Measurements from ENCODE around the gene SASH1.
"Not testable (repeated sequence)": the region's sequence is repeated elsewhere in the genome, so short reads cannot be mapped to it uniquely, and the experiment has no call there.

Gene SASH1

DNA sequence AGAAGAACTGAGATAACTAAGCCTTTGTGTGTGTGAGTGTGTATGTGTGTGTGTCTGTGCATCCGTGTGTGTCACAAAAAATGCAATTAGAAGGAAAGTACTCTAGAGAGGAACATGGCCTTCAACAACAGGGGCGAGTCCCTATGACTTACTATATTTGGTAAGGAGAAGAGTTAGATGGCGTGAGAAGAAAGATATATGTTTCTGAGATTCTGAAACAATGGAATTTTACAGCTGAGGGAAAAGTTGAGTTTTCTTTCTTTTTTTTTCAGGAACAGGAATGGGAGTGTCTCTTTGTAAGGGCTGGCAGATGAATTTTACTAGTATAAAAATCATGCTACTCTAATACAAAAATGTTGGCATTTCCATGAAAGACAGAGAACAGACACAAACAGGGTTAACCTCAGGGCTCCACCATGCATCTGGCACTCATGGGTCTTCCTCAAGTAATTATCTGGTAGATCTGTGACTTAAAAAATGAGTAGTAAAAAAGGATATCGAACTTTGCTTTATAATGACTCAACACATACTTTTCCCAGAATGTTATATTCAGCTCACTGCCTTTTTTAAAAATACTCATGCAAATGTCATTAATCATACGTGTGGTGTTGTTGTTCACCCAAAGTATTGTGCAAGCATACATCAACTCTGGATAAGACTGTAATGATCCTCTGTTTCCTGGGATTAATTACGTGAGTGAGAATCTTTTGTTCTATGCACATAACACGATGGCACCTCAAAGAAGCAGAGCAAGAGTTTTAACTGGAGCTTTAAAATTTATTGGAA, 12.8 kb upstream of the SASH1 start:
- no peak for DNase-seq

DNA sequence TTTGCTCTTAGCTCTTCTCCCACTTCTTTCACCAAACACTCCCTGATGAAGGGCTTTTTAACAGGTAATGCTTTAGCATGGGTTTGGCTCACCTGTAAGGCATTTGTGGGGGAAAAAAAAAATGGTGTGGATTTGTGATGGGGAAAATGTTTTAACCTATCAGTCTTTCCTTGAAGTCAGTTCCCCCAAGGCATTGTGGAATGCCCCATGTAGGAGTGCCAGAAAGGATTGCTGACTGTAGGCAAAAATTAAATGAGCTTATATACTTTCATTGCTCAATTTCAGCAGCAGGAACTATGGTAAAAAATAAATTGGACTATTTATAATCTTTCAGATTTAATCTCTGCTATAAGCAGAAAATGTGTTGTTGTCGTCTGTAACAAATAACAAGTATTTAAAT, 10.6 kb upstream of the SASH1 start:
- no peak for DNase-seq

DNA sequence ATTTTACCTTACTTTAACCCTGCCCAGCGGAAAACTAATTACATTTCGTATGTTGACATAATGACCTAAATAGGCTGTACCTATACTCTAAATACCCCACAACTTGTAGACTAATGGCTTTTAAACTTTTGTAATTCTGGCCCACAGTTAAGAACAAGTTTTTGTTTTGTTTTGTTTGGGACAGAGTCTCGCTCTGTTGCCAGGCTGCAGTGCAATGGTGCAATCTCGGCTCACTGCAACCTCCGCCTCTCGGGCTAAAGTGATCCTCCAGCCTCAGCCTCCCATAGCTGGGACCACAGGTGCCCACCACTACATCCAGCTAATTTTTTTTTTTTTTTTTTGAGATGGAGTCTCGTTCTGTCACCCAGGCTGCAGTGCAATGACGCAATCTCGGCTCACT, 5.7 kb upstream of the SASH1 start:
- no peak for DNase-seq

DNA sequence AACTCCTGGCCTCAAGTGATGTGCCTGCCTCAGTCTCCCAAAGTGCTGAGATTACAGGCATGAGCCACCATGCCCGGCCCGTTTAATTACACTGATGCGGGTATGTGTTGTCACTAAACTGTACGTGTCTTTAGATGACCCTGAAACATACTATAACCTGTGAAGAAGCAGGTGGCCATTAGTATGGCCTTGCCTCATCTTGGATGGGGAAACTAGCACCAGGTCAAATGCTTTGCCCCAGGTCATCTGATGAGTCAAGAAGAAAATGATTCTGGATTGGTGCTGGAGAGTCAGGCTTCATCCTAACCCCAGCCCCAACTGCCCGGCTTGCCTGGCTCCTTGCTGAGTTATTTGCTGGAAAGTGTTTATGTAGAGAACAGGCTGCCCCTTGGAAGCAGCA, 2.9 kb upstream of the SASH1 start:
- no peak for DNase-seq

DNA sequence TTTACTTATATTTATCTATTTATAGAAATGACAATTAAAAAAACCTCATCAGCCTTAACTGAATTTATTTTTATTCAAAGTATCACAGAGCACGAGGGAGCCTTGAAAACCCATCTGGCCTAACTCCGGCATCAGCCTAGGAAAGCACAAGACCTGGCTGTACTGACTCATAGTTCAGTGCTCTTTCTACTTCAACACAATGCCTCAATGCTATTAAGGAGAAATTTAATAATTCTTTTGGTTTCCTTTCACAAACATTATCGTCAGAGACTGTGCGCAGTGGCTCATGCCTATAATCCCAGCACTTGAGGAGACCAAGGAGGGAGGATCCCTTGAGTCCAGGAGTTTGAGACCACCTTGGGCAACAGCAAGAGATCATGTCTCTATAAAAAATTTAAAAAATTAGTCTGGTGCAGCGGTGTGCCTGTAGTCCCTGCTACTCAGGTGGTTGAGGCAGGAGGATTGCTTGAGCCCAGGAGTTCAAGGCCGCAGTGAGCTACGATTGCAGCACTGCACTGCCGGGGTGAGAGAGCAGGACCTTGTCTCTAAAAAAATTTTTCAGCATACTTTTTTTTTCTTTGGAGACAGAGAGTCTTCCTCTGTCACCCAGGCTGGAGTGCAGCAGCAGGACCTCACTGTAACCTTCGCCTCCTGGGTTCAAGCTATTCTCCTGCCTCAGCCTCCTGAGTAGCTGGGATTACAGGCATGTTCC, 1.9 kb upstream of the SASH1 start:
- no peak for DNase-seq

DNA sequence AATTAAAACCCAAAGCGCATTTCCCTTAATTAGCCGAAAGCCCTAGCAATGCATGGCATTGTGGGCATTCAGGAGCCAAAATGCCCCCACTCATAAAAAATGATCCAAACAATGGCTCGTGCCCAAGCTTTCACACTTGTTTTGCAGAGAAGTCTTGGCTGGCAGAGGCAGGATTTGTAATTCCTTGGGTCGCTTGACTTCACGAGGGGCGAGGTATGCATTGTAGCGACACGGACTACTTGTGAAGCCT, 613 bp upstream of the SASH1 start:
- DNase-seq, result no peak

DNA sequence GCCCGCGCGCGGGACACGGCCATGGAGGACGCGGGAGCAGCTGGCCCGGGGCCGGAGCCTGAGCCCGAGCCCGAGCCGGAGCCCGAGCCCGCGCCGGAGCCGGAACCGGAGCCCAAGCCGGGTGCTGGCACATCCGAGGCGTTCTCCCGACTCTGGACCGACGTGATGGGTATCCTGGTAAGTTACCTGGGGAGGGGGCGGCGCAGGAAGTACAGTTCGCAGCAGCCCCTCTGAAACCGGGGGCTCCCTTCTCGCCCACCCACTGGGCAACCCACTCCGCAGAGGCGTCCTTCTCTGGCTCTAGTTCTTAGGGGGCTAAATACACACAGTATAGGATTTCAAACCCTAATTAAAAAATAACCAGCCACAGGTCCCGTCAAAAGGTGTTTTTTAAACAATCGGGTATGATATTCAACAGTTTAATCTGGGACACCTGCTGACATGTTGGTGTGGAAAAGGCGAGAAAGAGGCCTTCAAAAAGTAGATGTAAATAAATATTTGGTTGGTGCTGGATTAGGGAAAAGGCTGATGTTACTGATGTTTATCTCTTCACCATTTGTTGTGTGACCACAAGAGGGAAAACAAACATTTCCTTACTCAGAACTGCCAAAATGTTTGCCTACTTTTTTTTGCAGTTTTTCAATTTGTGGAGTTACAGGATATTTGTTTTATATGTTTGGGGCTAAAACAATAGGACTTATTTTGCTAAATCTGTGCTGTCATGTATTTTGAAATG, 577 bp downstream of the SASH1 start:
- DNase-seq, result no peak

DNA sequence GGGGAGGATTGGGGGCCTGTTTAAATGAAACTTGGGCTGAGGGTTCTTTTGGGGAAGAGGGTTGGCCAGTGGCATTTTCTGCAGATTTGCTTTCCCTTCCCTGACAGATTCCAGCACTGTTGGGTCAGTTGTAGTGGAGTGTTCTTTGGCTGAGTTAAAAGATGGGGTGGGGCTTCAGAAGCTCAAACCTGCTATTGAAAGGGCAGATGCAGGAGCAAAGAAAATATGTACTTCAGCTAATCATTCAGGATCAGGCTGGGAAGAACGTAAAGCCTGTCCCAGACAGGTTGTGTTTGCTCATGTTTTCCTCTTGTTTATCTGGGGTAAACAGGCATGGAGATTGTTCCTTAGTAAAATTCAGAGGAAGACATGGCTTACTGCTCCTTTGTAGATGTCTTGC, 2.5 kb downstream of the SASH1 start:
- no peak for DNase-seq

DNA sequence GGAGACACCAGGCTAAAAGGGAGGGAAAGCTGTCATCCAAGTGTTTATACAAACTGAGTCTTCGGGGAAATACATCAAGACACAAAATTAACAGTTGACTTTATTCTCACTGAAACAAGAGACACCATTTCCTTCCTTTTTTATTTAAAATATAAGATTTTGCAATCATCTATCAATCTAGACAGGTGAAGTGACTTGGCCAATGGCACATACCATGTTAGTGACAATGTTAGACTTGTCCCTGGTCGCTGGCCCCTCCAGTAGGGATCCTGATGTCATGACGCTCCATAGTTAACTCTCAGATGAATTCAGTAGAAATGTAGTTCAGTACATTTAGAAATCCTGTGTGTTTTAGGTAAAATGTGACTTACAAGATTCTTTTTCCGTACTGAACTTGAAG, 2.9 kb downstream of the SASH1 start:
- no peak for DNase-seq

DNA sequence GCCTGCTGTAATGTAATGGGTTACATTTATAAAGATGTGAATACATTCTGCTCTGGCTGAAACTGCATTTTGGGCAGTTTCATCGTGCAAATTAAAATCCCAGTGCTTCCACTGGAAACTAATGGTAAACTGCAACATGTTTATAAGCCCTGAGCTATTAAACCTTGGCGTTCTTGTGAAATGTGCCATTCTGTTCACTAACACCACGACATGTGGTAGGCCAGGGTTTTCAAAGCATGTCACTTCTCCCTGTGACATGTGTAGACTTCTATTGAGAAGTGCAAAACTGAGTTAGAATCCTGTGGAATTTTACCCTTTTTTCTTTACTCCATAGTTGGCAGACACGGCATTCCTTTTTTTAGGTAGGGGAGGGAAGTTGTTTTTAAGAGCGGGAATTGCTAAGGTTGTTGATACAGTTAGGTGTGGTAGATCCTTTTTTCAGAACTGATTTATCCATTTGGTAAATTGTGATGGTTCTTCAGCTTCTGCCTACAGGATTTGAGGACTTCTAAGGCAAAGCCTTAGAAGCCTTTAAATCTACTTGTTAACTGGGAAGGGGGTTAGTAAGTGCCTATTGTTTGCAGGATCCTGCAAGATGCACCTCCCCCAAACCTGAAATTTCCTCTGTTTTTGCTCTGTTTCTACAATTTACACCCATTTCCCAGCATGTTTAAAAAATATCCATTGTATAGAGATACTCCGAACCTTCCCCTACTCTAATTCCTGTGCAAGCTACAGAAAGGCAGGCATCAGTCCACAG, 4.2 kb downstream of the SASH1 start:
- no peak for DNase-seq

DNA sequence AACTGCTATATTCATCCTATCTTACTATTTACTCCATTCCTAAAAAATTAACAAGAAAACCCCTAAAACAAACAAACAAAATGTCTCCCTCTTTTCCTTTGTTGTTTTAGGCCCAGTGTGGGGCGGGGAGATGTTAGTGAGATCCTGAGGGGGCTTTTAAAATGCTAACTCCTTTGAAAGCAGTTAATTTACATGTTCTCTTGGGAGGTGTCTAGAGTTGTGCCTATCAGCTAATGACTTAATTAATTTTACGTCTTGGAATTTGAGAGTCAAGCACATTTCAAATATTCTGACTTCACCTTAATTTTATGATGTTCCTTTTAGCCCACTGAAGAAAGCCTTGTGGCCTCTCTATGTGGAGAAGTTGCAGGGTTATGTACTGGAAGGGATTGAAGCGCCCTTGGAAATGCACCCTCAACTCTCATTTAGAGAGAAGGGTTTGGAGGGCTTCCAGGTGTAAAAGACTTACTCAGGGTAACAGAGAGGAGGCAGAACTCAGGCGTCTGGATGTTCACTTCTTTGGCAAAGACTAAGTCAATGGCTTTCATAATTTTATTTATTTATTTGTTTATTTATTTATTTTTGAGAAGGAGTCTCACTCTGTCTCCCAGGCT, 4.9 kb downstream of the SASH1 start:
- DNase-seq, result no peak

DNA sequence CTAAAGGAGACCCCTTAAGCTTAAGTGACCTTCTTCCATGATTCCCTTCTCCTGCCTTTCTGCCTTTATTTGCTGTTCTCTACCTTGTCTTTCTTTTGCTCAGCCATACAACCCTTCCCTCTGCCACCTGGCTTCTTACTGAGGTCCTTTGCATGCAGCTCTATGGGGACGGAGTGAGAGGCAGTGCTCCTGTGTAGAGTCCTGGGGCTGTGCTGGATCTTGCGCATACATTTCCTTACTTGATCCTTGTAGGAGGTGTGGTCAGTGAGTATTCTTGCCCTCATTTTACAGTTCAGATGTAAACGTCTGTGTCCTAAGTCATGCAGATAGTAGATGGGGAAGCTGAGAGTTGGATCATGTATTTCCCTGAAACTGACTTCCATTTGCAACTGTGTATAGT, 5.7 kb downstream of the SASH1 start:
- no peak for DNase-seq

DNA sequence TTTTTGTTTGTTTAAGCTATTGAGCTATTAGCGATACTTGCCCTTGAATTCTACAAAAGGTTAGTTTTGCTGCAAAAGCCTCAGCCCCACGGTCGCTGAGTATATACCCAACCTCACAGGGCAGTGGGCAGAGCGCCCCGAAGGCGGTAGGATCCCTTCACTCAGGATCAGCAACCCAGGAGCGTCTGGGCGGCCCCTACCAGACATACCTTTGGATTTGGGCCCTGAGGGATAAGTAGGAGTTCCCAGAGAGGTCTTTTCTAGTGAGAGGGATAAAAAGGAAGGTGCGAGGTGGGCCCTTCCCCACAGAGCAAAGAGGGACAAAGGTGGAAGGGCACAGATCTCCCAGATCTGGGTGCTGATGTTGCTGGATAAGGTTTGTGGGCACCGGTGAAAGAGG, 6.1 kb downstream of the SASH1 start:
- DNase-seq, result no peak

DNA sequence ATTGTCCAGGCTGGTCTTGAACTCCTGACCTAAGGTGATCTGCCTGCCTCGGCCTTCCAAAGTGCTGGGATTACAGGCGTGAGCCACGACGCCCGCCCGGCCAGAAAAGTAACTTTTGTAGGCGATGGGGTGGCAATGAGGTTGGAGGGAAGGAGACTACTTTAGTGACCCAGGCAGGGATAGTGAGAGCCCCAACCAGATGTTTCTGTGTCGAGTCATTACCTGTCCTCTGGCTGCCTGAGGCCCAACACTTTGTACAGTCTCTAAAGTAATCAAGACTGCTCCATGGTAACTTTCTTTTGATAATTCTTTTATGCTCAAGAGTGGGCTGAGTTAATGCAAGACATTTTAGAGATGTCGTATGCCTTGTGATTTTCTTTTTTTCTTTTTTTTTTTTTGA, 6.8 kb downstream of the SASH1 start:
- no peak for DNase-seq

DNA sequence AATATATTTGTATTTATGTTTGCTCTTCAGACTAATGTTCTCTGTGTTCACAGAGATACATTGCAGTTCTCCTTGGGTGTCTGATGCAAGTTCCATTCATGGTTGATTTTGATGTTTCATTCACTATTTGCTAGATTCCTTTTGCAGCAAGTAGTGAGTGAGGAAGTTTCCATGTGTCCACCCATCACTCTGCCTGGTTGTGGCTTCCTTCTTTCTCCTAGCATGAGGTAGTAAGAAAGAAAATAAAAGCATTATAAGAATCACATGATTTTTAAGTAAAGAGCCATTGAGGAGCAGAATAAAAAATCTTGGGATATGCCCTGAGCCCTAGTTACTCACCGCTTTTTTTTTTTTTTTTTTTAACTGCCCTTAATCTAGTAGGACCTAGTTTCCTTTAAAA, 8.7 kb downstream of the SASH1 start:
- DNase-seq, result no peak

DNA sequence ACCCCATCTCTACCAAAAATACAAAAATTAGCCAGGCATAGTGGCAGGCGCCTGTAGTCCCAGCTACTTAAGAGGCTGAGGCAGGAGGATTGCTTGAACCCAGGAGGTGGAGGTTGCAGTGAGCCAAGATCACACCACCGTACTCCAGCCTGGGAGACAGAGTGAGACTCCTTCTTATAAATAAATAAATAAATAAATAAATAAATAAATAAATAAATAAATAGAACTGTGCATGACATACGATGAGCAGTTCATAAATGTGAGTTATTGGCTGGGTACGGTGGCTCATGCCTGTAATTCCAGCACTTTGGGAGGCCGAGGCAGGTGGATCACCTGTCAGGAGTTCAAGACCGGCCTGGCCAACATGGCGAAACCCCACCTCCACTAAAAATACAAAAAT, 9.8 kb downstream of the SASH1 start:
- not testable (repeated sequence) for DNase-seq

DNA sequence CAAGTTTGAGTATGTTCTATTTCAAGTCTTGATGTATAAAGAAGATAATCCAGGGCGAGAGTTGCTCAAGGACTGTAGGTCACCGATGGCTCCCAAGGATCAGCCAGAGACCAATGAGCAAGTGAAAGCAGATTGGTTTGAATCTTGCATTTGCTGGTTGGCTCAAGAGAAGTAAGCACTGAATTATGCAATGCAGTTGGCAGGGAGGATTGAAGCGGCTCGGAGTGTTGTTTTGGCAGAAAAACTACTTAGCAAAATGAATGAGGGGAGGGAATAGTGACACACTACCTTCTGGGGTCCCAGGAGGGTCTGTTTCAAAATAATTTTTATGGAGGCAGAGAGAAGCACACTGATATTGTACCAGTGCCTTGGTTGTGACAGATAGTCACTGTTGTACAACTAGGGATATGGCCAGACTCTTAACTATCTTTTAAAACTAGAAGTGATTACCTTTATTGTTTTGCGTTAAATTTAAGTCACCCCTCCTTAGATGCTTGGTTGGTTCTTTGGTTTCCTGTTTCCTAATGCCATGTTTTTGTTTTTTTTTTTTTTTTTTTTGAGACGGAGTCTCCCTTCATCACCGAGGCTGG, 15.7 kb downstream of the SASH1 start:
- no peak for DNase-seq

DNA sequence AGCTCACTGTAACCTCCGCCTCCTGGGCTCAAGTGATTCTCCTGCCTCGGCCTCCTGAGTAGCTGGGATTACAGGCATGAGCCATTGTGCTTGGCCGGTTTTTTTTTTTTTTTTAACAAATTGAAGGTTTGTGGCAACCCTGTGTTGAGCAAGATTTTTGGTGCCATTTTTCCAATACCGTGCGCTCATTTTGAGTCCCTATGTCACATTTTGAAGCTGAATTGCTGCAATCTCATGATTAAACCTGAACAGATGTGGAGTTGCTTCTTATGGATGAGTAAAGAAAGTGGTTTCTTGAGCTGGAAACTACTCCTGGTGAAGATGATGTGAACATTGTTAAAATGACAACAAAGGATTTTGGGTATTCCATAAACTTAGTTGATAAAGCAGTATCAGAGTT, 16.6 kb downstream of the SASH1 start:
- no peak for DNase-seq

DNA sequence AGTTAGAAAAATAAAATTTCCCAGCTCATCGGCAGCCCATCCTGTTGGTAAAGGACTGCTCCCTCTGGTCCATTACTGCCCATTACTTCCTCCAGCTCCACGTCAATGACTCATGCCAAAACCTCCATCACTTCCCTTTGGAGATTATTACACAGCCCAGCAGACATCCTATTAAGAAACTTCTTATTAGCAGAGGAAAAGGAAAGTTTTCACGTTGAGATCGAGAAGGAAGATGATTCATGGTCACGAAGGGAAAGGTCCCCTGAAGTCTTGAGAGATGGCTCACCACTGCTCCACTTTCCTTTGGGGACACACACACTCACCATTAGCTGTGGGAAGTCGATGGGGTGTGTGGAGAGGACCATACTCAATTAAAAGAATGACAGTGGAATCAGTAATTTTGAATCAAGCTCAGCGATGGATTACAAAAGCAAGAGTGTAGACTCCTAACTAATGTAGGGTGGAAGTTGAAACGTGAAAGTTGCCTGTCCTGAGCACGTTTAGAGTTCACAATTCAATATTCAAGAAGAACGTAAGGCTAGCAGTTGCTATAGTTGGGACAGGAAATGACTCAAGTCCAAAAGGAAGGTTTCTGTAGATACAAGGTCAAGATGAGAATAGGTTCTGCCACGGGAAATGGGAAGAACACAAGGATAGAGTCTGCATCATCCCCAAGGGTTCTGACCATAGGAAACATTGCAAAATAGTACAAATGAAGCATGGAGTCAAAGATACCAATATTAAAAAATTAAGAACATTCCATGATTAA, 21.6 kb downstream of the SASH1 start:
- no peak for DNase-seq

DNA sequence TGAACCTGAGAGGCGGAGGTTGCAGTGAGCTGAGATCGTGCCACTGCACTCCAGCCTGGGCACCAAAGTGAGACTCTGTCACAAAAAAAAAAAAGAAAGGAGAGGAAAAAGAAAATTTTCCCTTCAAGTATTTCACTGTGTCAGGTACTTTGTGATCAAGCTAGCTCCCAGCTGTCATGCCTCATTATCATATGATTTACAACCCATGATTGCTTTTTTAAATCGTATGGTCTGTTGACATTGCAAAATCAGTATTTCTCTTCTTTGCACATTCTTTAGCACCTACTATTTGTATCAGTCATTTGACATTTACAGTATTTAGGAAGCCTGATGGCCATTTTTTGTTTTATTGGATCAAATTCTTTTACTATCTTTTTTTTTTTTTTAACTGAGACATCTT, 22.4 kb downstream of the SASH1 start:
- DNase-seq, result no peak

DNA sequence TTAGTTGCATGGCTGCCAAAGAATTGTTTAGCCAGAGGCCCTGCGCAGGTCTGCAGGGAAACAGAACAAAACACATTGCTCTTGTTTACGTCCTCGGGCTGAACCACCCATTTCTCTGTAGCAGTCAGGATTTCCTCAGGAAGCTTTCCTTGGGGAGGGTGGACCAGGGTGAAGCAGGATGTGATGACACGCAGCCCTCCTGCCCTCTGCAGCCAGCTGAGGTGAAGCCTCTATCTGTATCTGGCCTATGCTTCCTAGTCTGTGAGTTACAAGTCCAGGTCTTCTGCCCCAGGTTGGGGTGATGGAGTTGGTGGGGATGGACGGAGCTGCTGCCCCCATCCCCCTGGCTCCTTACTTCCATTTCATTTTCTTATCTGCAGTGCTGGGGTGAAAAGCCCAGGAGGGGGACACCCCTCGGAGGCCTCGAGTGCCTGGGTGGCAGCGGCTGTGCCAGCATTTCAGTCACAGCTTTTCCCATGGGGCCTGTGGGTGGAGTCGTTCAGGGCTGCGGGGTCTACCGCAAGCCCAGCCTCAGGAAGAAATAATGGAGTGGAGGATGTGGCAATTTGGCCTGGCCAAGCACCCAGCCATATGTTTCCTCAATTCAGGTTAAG, 24.9 kb downstream of the SASH1 start:
- no peak for DNase-seq

DNA sequence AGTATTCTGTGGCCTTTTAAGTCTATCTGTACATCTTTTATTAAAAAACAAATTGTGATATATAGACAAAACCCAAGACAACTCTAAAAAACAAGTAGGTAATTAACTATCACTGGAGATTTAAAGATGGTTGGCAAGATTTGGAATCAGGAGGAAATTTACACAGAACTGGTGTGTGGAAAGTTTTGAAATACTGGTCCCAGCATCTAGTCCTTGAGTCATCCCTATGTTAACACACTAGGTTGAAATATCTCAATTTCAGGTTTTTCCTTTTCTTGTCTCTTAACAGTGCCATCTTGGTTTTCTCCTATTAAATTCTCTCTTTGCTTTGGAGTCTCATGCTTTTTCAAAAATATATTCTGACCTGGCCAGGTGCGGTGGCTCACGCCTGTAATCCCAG, 27.5 kb downstream of the SASH1 start:
- DNase-seq, result no peak
